MM.1S (cell line): ENCODE results near the gene FAM20A.
A peak's percentile ranks its signal among the peaks of the same experiment; 100 is the strongest.

Experiments
- DNase-seq: peaks from one replicate; pipeline ENCODE4 v3.0.0-alpha.2; 2015
- H2AFZ ChIP-seq: fragments of 300-600 bp; sonication (generic); 2 replicates; pipeline ENCODE4 v1.6.0; 2016; ENCODE audit warnings: antibody characterized with exemption, low read length
- H3F3A ChIP-seq: fragments of 300-600 bp; sonication (generic); 2 replicates; pipeline ENCODE4 v1.6.1; 2016; ENCODE audit warnings: mild to moderate bottlenecking, antibody characterized with exemption, low read length, moderate library complexity, mixed read lengths; ENCODE audit not compliant: insufficient read depth
- H3K27ac ChIP-seq: fragments of 300-600 bp; sonication (generic); 2 replicates; pipeline ENCODE4 v1.5.1; 2016; ENCODE audit warnings: mild to moderate bottlenecking, low read length
- H3K27me3 ChIP-seq: fragments of 300-600 bp; sonication (generic); replicated peaks from 2 replicates; pipeline ENCODE4 v1.6.0; 2016; ENCODE audit warnings: low read length; ENCODE audit not compliant: insufficient read depth
- H3K36me3 ChIP-seq: fragments of 300-600 bp; sonication (generic); replicated peaks from 2 replicates; pipeline ENCODE4 v1.6.1; 2016; ENCODE audit warnings: mild to moderate bottlenecking, low read length, mixed read lengths; ENCODE audit not compliant: insufficient read depth
- H3K4me1 ChIP-seq: fragments of 300-600 bp; sonication (generic); 2 replicates; pipeline ENCODE4 v1.6.1; 2016; ENCODE audit warnings: low read length, mixed read lengths
- H3K4me2 ChIP-seq: fragments of 300-600 bp; sonication (generic); 2 replicates; pipeline ENCODE4 v1.6.0; 2016; ENCODE audit warnings: low read depth, low read length
- H3K4me3 ChIP-seq: fragments of 300-600 bp; sonication (generic); 2 replicates; pipeline ENCODE4 v1.5.1; 2016; ENCODE audit warnings: low read length, mixed read lengths
- H3K79me2 ChIP-seq: fragments of 300-600 bp; sonication (generic); 2 replicates; pipeline ENCODE4 v1.6.1; 2016; ENCODE audit warnings: mixed run types, low read length, mixed read lengths
- H3K9ac ChIP-seq: fragments of 300-600 bp; sonication (generic); 2 replicates; pipeline ENCODE4 v1.6.1; 2016; ENCODE audit warnings: low read length, mixed read lengths
- H3K9me2 ChIP-seq: fragments of 300-600 bp; sonication (generic); replicated peaks from 2 replicates; pipeline ENCODE4 v1.6.1; 2016; ENCODE audit warnings: mild to moderate bottlenecking, low read length, mixed read lengths; ENCODE audit not compliant: insufficient read depth
- H3K9me3 ChIP-seq: fragments of 300-600 bp; sonication (generic); replicated peaks from 2 replicates; pipeline ENCODE4 v1.6.1; 2016; ENCODE audit warnings: mild to moderate bottlenecking, low read length, mixed read lengths; ENCODE audit not compliant: insufficient read depth
- H4K20me1 ChIP-seq: fragments of 300-600 bp; sonication (generic); 2 replicates; pipeline ENCODE4 v1.6.1; 2016; ENCODE audit warnings: mild to moderate bottlenecking, low read length, moderate library complexity, mixed read lengths; ENCODE audit not compliant: insufficient read depth
- EZH2 ChIP-seq: fragments of 300-600 bp; sonication (generic); optimal IDR thresholded peaks from 2 replicates; pipeline ENCODE3; 2017; ENCODE audit warnings: low read depth, mild to moderate bottlenecking, antibody characterized with exemption, low read length, mixed read lengths
- EZH2phosphoT487 ChIP-seq: fragments of 300-600 bp; sonication (generic); IDR thresholded peaks from 2 replicates; pipeline ENCODE4 v1.6.1; 2018; ENCODE audit warnings: antibody characterized with exemption, low read length
- TF ChIP-seq, protein P1 (sequence below): fragments of 300-600 bp; sonication (generic); IDR thresholded peaks from 2 replicates; pipeline ENCODE4 v1.5.1; 2016; ENCODE audit warnings: antibody characterized with exemption, low read length, mixed read lengths

FAM20A gene

DNA sequence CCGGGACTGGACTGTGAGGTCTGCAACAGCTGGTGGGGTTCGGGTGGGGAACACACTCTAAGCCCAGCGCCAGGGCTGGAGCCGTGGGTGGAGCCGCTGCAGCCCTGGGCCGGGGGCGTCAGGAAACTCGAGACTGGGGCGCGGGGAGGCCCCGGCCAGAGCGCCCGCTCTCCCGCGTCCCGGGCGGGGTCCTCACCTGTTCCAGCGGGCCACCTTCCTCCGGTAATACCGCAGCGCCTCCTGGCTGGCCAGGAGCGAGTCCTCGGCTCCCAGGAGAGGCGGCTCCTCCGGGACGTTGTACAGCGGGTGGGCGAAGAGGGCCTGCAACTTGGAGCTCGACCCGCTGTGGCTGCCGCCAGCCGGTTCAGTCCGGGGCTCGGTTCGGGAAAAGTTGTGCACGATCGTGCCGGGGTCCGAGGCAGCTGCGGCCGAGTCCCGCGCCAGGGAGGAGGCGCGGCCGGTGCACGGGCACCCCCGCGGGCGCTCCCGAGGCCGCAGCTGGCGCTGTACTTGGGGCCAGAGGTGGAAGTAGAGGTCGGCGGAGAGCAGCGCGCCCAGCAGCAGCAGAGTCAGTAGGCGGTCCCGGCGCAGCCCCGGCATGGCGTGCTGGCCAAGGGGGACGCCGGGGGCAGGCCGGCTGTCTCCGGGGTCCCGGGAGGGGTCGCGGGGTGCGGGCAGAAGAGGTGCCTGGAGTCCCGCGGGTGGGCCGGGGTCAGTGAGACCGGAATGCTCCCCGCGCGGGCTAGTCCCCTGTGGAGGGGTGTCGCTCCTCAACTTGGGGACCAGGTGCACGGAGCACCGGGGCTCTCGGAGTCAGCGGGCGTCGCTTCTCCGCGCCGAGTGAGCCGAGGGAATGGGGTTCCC lies 868 bp downstream of the FAM20A start:
- Histone ChIP-seq H3K4me3 (peak overlapping the region; percentile 67), H3K79me2 (no peaks in the 10 kb centered on the region), H3K36me3 (no peaks in the 10 kb centered on the region), H3K4me1 (peaks cover 8% of the 10 kb centered on the region; the same call in 1 of the 2 replicates), H3F3A (no peaks in the 10 kb centered on the region), H3K9me2 (no peaks in the 10 kb centered on the region), H3K27me3 (no peaks in the 10 kb centered on the region), H3K4me2 (peak overlapping the region; percentile 97), H4K20me1 (no peaks in the 10 kb centered on the region), H2AFZ (peak overlapping the region; percentile 78), H3K9me3 (no peaks in the 10 kb centered on the region), H3K9ac (no peak overlapping the region), H3K27ac (no peak overlapping the region)
- TF ChIP-seq EZH2, result no peak
- TF ChIP-seq, protein P1, sequence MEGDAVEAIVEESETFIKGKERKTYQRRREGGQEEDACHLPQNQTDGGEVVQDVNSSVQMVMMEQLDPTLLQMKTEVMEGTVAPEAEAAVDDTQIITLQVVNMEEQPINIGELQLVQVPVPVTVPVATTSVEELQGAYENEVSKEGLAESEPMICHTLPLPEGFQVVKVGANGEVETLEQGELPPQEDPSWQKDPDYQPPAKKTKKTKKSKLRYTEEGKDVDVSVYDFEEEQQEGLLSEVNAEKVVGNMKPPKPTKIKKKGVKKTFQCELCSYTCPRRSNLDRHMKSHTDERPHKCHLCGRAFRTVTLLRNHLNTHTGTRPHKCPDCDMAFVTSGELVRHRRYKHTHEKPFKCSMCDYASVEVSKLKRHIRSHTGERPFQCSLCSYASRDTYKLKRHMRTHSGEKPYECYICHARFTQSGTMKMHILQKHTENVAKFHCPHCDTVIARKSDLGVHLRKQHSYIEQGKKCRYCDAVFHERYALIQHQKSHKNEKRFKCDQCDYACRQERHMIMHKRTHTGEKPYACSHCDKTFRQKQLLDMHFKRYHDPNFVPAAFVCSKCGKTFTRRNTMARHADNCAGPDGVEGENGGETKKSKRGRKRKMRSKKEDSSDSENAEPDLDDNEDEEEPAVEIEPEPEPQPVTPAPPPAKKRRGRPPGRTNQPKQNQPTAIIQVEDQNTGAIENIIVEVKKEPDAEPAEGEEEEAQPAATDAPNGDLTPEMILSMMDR, result 0 out of 2 replicates have a peak, but pooled peaks have one; percentile 3
- no peak for DNase-seq

DNA sequence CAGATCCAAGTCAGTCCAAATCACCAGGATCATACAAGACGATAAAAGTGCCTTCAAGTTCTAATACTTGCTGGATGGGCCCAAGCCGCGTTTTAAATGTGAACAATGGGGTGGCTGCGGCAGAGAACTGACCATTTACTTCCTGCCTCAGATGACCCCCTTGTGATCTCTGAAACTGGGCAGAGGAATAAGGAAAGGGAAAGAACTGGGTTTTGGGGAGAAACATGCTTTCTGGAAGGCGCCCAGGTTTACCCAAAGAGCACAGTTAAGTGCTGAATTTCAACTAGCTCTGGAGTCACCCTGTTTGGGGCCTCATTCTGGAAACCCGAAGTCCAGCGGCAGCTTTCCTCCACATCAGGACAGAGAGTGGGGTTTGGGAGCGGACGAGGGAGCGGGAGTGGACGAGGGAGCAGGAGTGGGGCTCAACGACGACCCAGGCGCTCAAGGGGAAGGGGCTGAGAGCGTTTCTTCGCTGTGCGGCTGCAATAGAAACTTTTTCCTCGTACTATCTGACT lies 1.6 kb downstream of the FAM20A start:
- Histone ChIP-seq H3K4me2 (peak overlapping the region; percentile 97; the same call in 1 of the 2 replicates), H3K4me3 (no peak overlapping the region)

DNA sequence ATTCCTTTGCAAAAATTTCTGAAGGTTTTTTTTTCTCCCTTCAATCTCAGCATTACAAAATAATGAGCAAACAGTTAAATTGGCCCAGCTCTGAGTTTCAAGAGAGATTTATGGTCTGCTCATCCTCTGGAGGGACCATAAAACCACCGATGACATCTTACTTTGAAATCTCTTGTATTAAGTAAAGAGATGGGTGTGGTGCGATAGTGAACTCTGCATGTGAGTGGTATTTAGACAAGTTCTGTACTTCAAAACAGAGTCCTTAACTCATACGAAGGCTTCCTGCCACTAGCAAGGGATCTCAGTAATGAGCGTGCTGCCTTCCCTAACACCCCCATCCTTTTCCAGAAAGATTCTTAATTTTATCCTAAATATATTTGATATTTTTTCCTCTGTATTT lies 2.1 kb downstream of the FAM20A start:
- H2AFZ ChIP-seq, result no peak overlapping the region
- no peak for DNase-seq

More for the DNA sequence above, 1.6 kb downstream of the FAM20A start:
- DNase-seq, result no peak
- H3K36me3 ChIP-seq, result no peaks in the 10 kb centered on the region
- H3K79me2 ChIP-seq, result no peaks in the 10 kb centered on the region
- H3K27ac ChIP-seq, result no peak overlapping the region
- H2AFZ ChIP-seq, result peak overlapping the region; percentile 78; the same call in 1 of the 2 replicates
- no peak overlapping the region for H3K9ac ChIP-seq
- H3K9me3 ChIP-seq, result no peaks in the 10 kb centered on the region
- 0 out of 2 replicates have a peak, but pooled peaks cover 3% of the 10 kb centered on the region for H3K4me1 ChIP-seq
- no peak for TF ChIP-seq EZH2phosphoT487
- TF ChIP-seq, protein P1, result no peak
- TF ChIP-seq EZH2, result no peak
- H3F3A ChIP-seq, result no peaks in the 10 kb centered on the region
- H3K27me3 ChIP-seq, result no peaks in the 10 kb centered on the region
- H3K9me2 ChIP-seq, result no peaks in the 10 kb centered on the region
- no peaks in the 10 kb centered on the region for H4K20me1 ChIP-seq

More for the DNA sequence above, 2.1 kb downstream of the FAM20A start:
- H3K27ac ChIP-seq, result no peak overlapping the region
- H3K4me2 ChIP-seq, result no peak overlapping the region
- no peaks in the 10 kb centered on the region for H3K9me2 ChIP-seq
- no peaks in the 10 kb centered on the region for H3K27me3 ChIP-seq
- H3K36me3 ChIP-seq, result no peaks in the 10 kb centered on the region
- H4K20me1 ChIP-seq, result no peaks in the 10 kb centered on the region
- H3K4me1 ChIP-seq, result 0 out of 2 replicates have a peak, but pooled peaks cover 3% of the 10 kb centered on the region
- no peak overlapping the region for H3K9ac ChIP-seq
- TF ChIP-seq, protein P1, result no peak
- TF ChIP-seq EZH2phosphoT487 (no peak), EZH2 (no peak)
- H3K9me3 ChIP-seq, result no peaks in the 10 kb centered on the region
- H3K4me3 ChIP-seq, result no peak overlapping the region
- H3K79me2 ChIP-seq, result no peaks in the 10 kb centered on the region
- no peaks in the 10 kb centered on the region for H3F3A ChIP-seq
